Measurements from ENCODE around the gene TPCN1. TPM values are rescaled to one million over a fixed set of nuclear protein-coding genes. Genes with fewer than 3 reads are reported as not detected.

TPCN1 gene
- total and polyA plus RNA-seq, 2 of the 8 experiments (the other 6 are each of a cell fraction or from before 2014, with no cell fraction given), result 14.9 to 21.4 TPM

- peak; percentile 81 to 90; a peak in 2 of 4 replicates for TF ChIP-seq SIN3A (conservative IDR thresholded peaks at IDR 0.05 in 1 of 2, IDR thresholded peaks at IDR 0.05 in 1 of 2; ENCODE audit: low read depth in 1 of 2, low read length in 2 of 2)
- 0 out of 4 replicates have a peak, but pooled peaks of 1 of the 2 experiments have one; percentile 3 for TF ChIP-seq RAD21 (IDR thresholded peaks at IDR 0.05 in 1 of 2, conservative IDR thresholded peaks at IDR 0.05 in 1 of 2; ENCODE audit: low read depth in 2 of 2, low read length in 2 of 2)
- TF ChIP-seq CREB1 (IDR thresholded peaks at IDR 0.05), result peak; percentile 92
- peak; percentile 74 for TF ChIP-seq CTBP2 (IDR thresholded peaks at IDR 0.05; ENCODE audit: borderline replicate concordance, insufficient read depth, insufficient read length, low read length)
- TF ChIP-seq, protein P1, sequence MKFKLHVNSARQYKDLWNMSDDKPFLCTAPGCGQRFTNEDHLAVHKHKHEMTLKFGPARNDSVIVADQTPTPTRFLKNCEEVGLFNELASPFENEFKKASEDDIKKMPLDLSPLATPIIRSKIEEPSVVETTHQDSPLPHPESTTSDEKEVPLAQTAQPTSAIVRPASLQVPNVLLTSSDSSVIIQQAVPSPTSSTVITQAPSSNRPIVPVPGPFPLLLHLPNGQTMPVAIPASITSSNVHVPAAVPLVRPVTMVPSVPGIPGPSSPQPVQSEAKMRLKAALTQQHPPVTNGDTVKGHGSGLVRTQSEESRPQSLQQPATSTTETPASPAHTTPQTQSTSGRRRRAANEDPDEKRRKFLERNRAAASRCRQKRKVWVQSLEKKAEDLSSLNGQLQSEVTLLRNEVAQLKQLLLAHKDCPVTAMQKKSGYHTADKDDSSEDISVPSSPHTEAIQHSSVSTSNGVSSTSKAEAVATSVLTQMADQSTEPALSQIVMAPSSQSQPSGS (IDR thresholded peaks at IDR 0.05; ENCODE audit: low read length), result peak; percentile 93
- peak; percentile 45 to 99 for TF ChIP-seq EP300 (IDR thresholded peaks at IDR 0.05; ENCODE audit: borderline replicate concordance in 1 of 2, low read depth in 2 of 2, low read length in 2 of 2)
- peak; percentile 97 for TF ChIP-seq ASH2L (IDR thresholded peaks at IDR 0.05; ENCODE audit: low read length)
- TF ChIP-seq, protein P2, sequence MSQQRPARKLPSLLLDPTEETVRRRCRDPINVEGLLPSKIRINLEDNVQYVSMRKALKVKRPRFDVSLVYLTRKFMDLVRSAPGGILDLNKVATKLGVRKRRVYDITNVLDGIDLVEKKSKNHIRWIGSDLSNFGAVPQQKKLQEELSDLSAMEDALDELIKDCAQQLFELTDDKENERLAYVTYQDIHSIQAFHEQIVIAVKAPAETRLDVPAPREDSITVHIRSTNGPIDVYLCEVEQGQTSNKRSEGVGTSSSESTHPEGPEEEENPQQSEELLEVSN (IDR thresholded peaks at IDR 0.05), result peak; percentile 37; the same call in 1 of the 2 replicates
- TF ChIP-seq, protein P3, sequence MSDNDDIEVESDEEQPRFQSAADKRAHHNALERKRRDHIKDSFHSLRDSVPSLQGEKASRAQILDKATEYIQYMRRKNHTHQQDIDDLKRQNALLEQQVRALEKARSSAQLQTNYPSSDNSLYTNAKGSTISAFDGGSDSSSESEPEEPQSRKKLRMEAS (IDR thresholded peaks at IDR 0.05), result peak; percentile 80
- peak; percentile 67; the same call in 1 of the 2 replicates for TF ChIP-seq SP4 (IDR thresholded peaks at IDR 0.05; ENCODE audit: low read length)
- peak; percentile 33 for TF ChIP-seq NANOG (IDR thresholded peaks at IDR 0.05; ENCODE audit: insufficient read depth, low read depth, low read length, poor library complexity, severe bottlenecking)
- peak; percentile 98 for TF ChIP-seq RBBP5 (IDR thresholded peaks at IDR 0.05; ENCODE audit: borderline replicate concordance, low read depth, low read length)
- 0 out of 2 replicates have a peak, but pooled peaks have one; percentile 15 for TF ChIP-seq TBP (IDR thresholded peaks at IDR 0.05; ENCODE audit: low read depth, low read length)
- TF ChIP-seq POLR2AphosphoS5 (IDR thresholded peaks at IDR 0.05; ENCODE audit: low read depth, low read length), result peak; percentile 90
- TF ChIP-seq POLR2A (IDR thresholded peaks at IDR 0.05; ENCODE audit: control extremely low read depth in 1 of 2, low read depth in 2 of 2, low read length in 2 of 2), result peak; percentile 26 to 72; a peak in 2 of 3 replicates
- TF ChIP-seq TEAD4 (IDR thresholded peaks at IDR 0.05; ENCODE audit: low read depth, low read length), result 0 out of 2 replicates have a peak, but pooled peaks have one; percentile 38
- TF ChIP-seq POU5F1 (IDR thresholded peaks at IDR 0.05; ENCODE audit: low read depth, low read length), result 0 out of 2 replicates have a peak, but pooled peaks have one; percentile 25
Observed at GRCh38 chr12:113245695-113246477, 24.6 kb downstream of the TPCN1 start (continued).

Measured in H1 (cell line).